H9 (cell line): ENCODE results near the gene PFKL. TPM values are rescaled to one million over a fixed set of nuclear protein-coding genes. Genes with fewer than 3 reads are reported as not detected.
"Not testable (repeated sequence)": the region's sequence is repeated elsewhere in the genome, so short reads cannot be mapped to it uniquely, and the experiment has no call there.

Experiments
- DNase-seq: peaks from one replicate; pipeline ENCODE4 v3.0.0-alpha.2; 2017
- H2AFZ ChIP-seq: one replicate; pipeline ENCODE4 v1.6.1; 2013; ENCODE audit warnings: mild to moderate bottlenecking, low read length, control low read depth, moderate library complexity
- H2AK5ac ChIP-seq: 2 replicates; pipeline ENCODE4 v1.6.1; 2013; ENCODE audit warnings: low read length, control low read depth, mixed read lengths; ENCODE audit not compliant: insufficient read length
- H2BK120ac ChIP-seq: one replicate; pipeline ENCODE4 v1.6.1; 2013; ENCODE audit warnings: low read depth, mild to moderate bottlenecking, low read length, control low read depth, inconsistent platforms; ENCODE audit not compliant: poor library complexity, severe bottlenecking
- H2BK12ac ChIP-seq: 2 replicates; pipeline ENCODE4 v1.6.1; 2013; ENCODE audit warnings: low read length, control low read depth, mixed read lengths, low read depth; ENCODE audit not compliant: insufficient read length
- H2BK15ac ChIP-seq: 2 replicates; pipeline ENCODE4 v1.6.1; 2013; ENCODE audit warnings: low read depth, low read length, control low read depth
- H2BK20ac ChIP-seq: one replicate; pipeline ENCODE4 v1.6.1; 2013; ENCODE audit warnings: low read depth, mild to moderate bottlenecking, low read length, control low read depth, inconsistent platforms; ENCODE audit not compliant: poor library complexity, severe bottlenecking
- H2BK5ac ChIP-seq: 2 replicates; pipeline ENCODE4 v1.6.1; 2013; ENCODE audit warnings: low read length, control low read depth, mixed read lengths; ENCODE audit not compliant: insufficient read length
- H3K14ac ChIP-seq: 2 replicates; pipeline ENCODE4 v1.6.1; 2013; ENCODE audit warnings: low read length, control low read depth; ENCODE audit not compliant: insufficient read depth
- H3K18ac ChIP-seq: 2 replicates; pipeline ENCODE4 v1.6.1; 2013; ENCODE audit warnings: low read depth, mild to moderate bottlenecking, mixed read lengths, low read length, control low read depth; ENCODE audit not compliant: insufficient read length
- H3K23ac ChIP-seq: 2 replicates; pipeline ENCODE4 v1.6.1; 2013; ENCODE audit warnings: low read length, control low read depth, mixed read lengths, low read depth; ENCODE audit not compliant: insufficient read length
- H3K23me2 ChIP-seq: 2 replicates; pipeline ENCODE4 v1.6.1; 2013; ENCODE audit warnings: low read depth, mild to moderate bottlenecking, mixed read lengths, low read length, control low read depth; ENCODE audit not compliant: insufficient read length, poor library complexity, severe bottlenecking
- H3K27ac ChIP-seq: 2 replicates; pipeline ENCODE4 v1.5.1; 2013; ENCODE audit warnings: low read length, control low read depth, mixed read lengths, low read depth; ENCODE audit not compliant: insufficient read length
- H3K27me3 ChIP-seq: 2 replicates; pipeline ENCODE4 v1.6.1; 2013; ENCODE audit warnings: low read length, control low read depth, inconsistent platforms; ENCODE audit not compliant: insufficient read depth
- H3K4ac ChIP-seq: 2 replicates; pipeline ENCODE4 v1.6.1; 2013; ENCODE audit warnings: low read depth, mild to moderate bottlenecking, control low read depth, inconsistent platforms, low read length, moderate library complexity
- H3K4me1 ChIP-seq: 2 replicates; pipeline ENCODE4 v1.6.1; 2013; ENCODE audit warnings: low read length, control low read depth, inconsistent platforms; ENCODE audit not compliant: insufficient read depth
- H3K4me2 ChIP-seq: 2 replicates; pipeline ENCODE4 v1.6.1; 2013; ENCODE audit warnings: low read length, control low read depth, mixed read lengths; ENCODE audit not compliant: insufficient read length, insufficient read depth
- H3K56ac ChIP-seq: 2 replicates; pipeline ENCODE4 v1.6.1; 2013; ENCODE audit warnings: low read depth, mild to moderate bottlenecking, mixed read lengths, low read length, control low read depth; ENCODE audit not compliant: insufficient read length
- H3K79me1 ChIP-seq: 2 replicates; pipeline ENCODE4 v1.6.1; 2013; ENCODE audit warnings: low read depth, mild to moderate bottlenecking, moderate library complexity, low read length, control low read depth, inconsistent platforms; ENCODE audit not compliant: insufficient read depth, poor library complexity, severe bottlenecking
- H3K79me2 ChIP-seq: 2 replicates; pipeline ENCODE4 v1.6.1; 2013; ENCODE audit warnings: low read length, control low read depth, inconsistent platforms; ENCODE audit not compliant: insufficient read depth
- H3K9ac ChIP-seq: 2 replicates; pipeline ENCODE4 v1.6.1; 2013; ENCODE audit warnings: low read length, control low read depth, mixed read lengths; ENCODE audit not compliant: insufficient read length; ENCODE audit errors: extremely low read depth
- H3K9me3 ChIP-seq: one replicate; pipeline ENCODE4 v1.6.1; 2013; ENCODE audit warnings: low read depth, low read length, inconsistent platforms; ENCODE audit not compliant: control insufficient read depth
- H3T11ph ChIP-seq: one replicate; pipeline ENCODE4 v1.6.1; 2013; ENCODE audit warnings: mild to moderate bottlenecking, low read length, control low read depth, inconsistent platforms
- H4K20me1 ChIP-seq: one replicate; pipeline ENCODE4 v1.6.1; 2013; ENCODE audit not compliant: control insufficient read depth, insufficient read length, insufficient read depth
- H4K5ac ChIP-seq: 2 replicates; pipeline ENCODE4 v1.6.1; 2013; ENCODE audit warnings: low read depth, mild to moderate bottlenecking, mixed read lengths, low read length, control low read depth; ENCODE audit not compliant: insufficient read length
- H4K8ac ChIP-seq: replicated peaks from 2 replicates; pipeline ENCODE4 v1.6.1; 2013; ENCODE audit warnings: low read length, control low read depth, mixed read lengths, low read depth; ENCODE audit not compliant: insufficient read length
- H4K91ac ChIP-seq: 2 replicates; pipeline ENCODE4 v1.6.1; 2013; ENCODE audit warnings: low read depth, mild to moderate bottlenecking, moderate library complexity, mixed read lengths, low read length, control low read depth; ENCODE audit not compliant: insufficient read length
- H3K27ac Mint-ChIP-seq, 3 experiments: 2 replicates in 2 of 3; 3 replicates in 1 of 3; pipeline ENCODE4 v1.8.0; 2020 to 2021; ENCODE audit warnings: mixed read lengths in 3 of 3, mild to moderate bottlenecking in 1 of 3, moderate library complexity in 1 of 3
- H3K27me3 Mint-ChIP-seq: 2 replicates; pipeline ENCODE4 v1.8.0; 2021; ENCODE audit warnings: low read depth, mild to moderate bottlenecking, moderate library complexity, mixed read lengths
- H3K36me3 Mint-ChIP-seq, 3 experiments: 2 replicates in 2 of 3; 3 replicates in 1 of 3; pipeline ENCODE4 v1.8.0; 2020 to 2021; ENCODE audit warnings: low read depth in 3 of 3, mixed read lengths in 3 of 3; ENCODE audit not compliant: insufficient read depth in 1 of 3
- H3K4me1 Mint-ChIP-seq, 2 experiments: 2 replicates each; pipeline ENCODE4 v1.8.0; 2020; ENCODE audit warnings: mixed read lengths in 2 of 2
- H3K4me3 Mint-ChIP-seq, 2 experiments: 2 replicates in 1 of 2; 3 replicates in 1 of 2; pipeline ENCODE4 v1.8.0; 2020 to 2021; ENCODE audit warnings: mild to moderate bottlenecking in 2 of 2, mixed read lengths in 2 of 2, moderate library complexity in 1 of 2
- H3K9me3 Mint-ChIP-seq, 2 experiments: 2 replicates in 1 of 2; 3 replicates in 1 of 2; pipeline ENCODE4 v1.8.0; 2020; ENCODE audit warnings: mild to moderate bottlenecking in 2 of 2, mixed read lengths in 2 of 2, moderate library complexity in 1 of 2
- CTCF ChIP-seq: fragments of 200-600 bp; sonication (generic); conservative IDR thresholded peaks from 3 replicates; pipeline ENCODE4 v1.8.0; 2021; ENCODE audit warnings: antibody characterized with exemption, mild to moderate bottlenecking
- WGBS: extraction: QIAGEN DNeasy Blood & Tissue Kit; methylation state at CpG from one replicate; pipeline ENCODE4 v1.1.7; 2013; ENCODE audit warnings: missing lambda C conversion rate, low lambda C conversion rate, mixed read lengths; ENCODE audit not compliant: insufficient read length; ENCODE audit errors: extremely low coverage; 5-methylcytosine and 5-hydroxymethylcytosine counted together
- total RNA-seq: library from RNA; stranded (reverse); gene quantifications from 2 replicates; pipeline ENCODE4 v1.2.1, GENCODE V29; 2021

The PFKL gene
- total RNA-seq, 1 experiment from 2014 or later, result 107 TPM

GRCh38 chr21:44338971-44339910 is 39.4 kb downstream of the PFKL start, which contains the start of gene CFAP410:
Gene CFAP410 (minus strand): TSS chr21:44339390. CDS start chr21:44339194, 196 bp downstream.
- H3K36me3 Mint-ChIP-seq, result peaks cover 0 to 5% (median 0%) of the 10 kb centered on the region in 3 experiments; a peak in 1 of 7 replicates
- peak within 1 kb of the TSS; percentile 79 for H3K4me2 ChIP-seq
- no peak within 1 kb of the TSS for H3K56ac ChIP-seq
- H3K4me1 ChIP-seq, result no peaks in the 10 kb centered on the region
- H3K27ac ChIP-seq, result peak within 1 kb of the TSS; percentile 10
- peak within 1 kb of the TSS; percentile 67 for H4K5ac ChIP-seq
- H2AK5ac ChIP-seq, result no peak within 1 kb of the TSS
- H4K91ac ChIP-seq, result no peak within 1 kb of the TSS
- no peaks in the 10 kb centered on the region for H3K79me2 ChIP-seq
- H2BK5ac ChIP-seq, result no peak within 1 kb of the TSS
- no peaks in the 10 kb centered on the region for H3K27me3 Mint-ChIP-seq
- peak within 1 kb of the TSS; percentile 79 to 87 for H3K4me3 Mint-ChIP-seq
- no peak within 1 kb of the TSS for H3K23ac ChIP-seq
- no peaks in the 10 kb centered on the region for H3K9me3 ChIP-seq
- no peak within 1 kb of the TSS for H2BK120ac ChIP-seq
- H2BK20ac ChIP-seq, result no peak within 1 kb of the TSS
- H3K4ac ChIP-seq, result no peak within 1 kb of the TSS
- H3K79me1 ChIP-seq, result no peaks in the 10 kb centered on the region
- WGBS, result no CpG with 5 or more reads among the region's 90 CpGs
- H4K20me1 ChIP-seq, result no peaks in the 10 kb centered on the region
- H2BK15ac ChIP-seq, result no peak within 1 kb of the TSS
- no peak within 1 kb of the TSS for H2AFZ ChIP-seq
- no peak within 1 kb of the TSS for H2BK12ac ChIP-seq
- TF ChIP-seq CTCF, result no peak
- peak within 1 kb of the TSS; percentile 61 for H3K18ac ChIP-seq
- H3T11ph ChIP-seq, result no peak within 1 kb of the TSS
- peak; percentile 96 for DNase-seq
- H3K4me1 Mint-ChIP-seq, result peaks cover 29 to 40% of the 10 kb centered on the region in 2 experiments
- no peaks in the 10 kb centered on the region for H3K27me3 ChIP-seq
- H3K27ac Mint-ChIP-seq, result peak within 1 kb of the TSS; percentile 90 to 97 (median 94)
- no peaks in the 10 kb centered on the region for H3K9me3 Mint-ChIP-seq
- peak within 1 kb of the TSS; percentile 72 for H3K9ac ChIP-seq
- peaks cover 6% of the 10 kb centered on the region for H3K23me2 ChIP-seq
- peak within 1 kb of the TSS; percentile 79 for H3K14ac ChIP-seq
- H4K8ac ChIP-seq, result no peak within 1 kb of the TSS

GRCh38 chr21:44341726-44342458 is 42.0 kb downstream of the PFKL start:
- H3K27me3 ChIP-seq, H3K23me2 ChIP-seq, H3K9me3 Mint-ChIP-seq, H4K8ac ChIP-seq, DNase-seq, H2AK5ac ChIP-seq, H4K91ac ChIP-seq, H2BK20ac ChIP-seq, H3K18ac ChIP-seq, H3K9ac ChIP-seq, H2BK12ac ChIP-seq, H3K4me1 ChIP-seq, H3K4me2 ChIP-seq, H3T11ph ChIP-seq, H3K27ac ChIP-seq, H3K4me3 Mint-ChIP-seq, H3K79me1 ChIP-seq, H2BK120ac ChIP-seq, H3K4ac ChIP-seq, H2AFZ ChIP-seq, H3K14ac ChIP-seq, H3K36me3 Mint-ChIP-seq, H4K5ac ChIP-seq, H2BK5ac ChIP-seq, H3K79me2 ChIP-seq, H3K23ac ChIP-seq, H3K56ac ChIP-seq, H2BK15ac ChIP-seq, H4K20me1 ChIP-seq, H3K27me3 Mint-ChIP-seq, H3K9me3 ChIP-seq: not testable (repeated sequence)
- Mint-ChIP-seq H3K27ac (peak overlapping the region in 2 of 3 experiments; percentile 52 to 81; a peak in 3 of 7 replicates), H3K4me1 (peaks cover 34 to 48% of the 10 kb centered on the region in 2 experiments)
- WGBS, result no CpG with 5 or more reads among the region's 12 CpGs
